Osteoblast (primary cell): Measurements from ENCODE around the gene FAM83C. TPM values are rescaled to one million over a fixed set of nuclear protein-coding genes. Genes with fewer than 3 reads are reported as not detected.
A peak's percentile ranks its signal among the peaks of the same experiment; 100 is the strongest.

Experiments used
- DNase-seq: peaks from one replicate; pipeline ENCODE4 v3.0.0; 2011; ENCODE audit warnings: low spot score, mixed read lengths; ENCODE audit not compliant: insufficient read length; ENCODE audit errors: missing footprints
- H2AFZ ChIP-seq: 2 replicates; pipeline ENCODE4 v1.6.0; 2011; ENCODE audit warnings: mild to moderate bottlenecking, low read length
- H3K27ac ChIP-seq: 2 replicates; pipeline ENCODE4 v1.5.1; 2011; ENCODE audit warnings: mild to moderate bottlenecking, low read depth, low read length, moderate library complexity
- H3K27me3 ChIP-seq: 2 replicates; pipeline ENCODE4 v1.6.0; 2012; ENCODE audit warnings: mild to moderate bottlenecking, control low read depth, inconsistent platforms, low read length, moderate library complexity; ENCODE audit not compliant: insufficient read depth
- H3K36me3 ChIP-seq: 2 replicates; pipeline ENCODE4 v1.5.1; 2011; ENCODE audit warnings: mild to moderate bottlenecking, low read length, control low read depth, moderate library complexity; ENCODE audit not compliant: insufficient read depth
- H3K4me1 ChIP-seq: 2 replicates; pipeline ENCODE4 v1.5.1; 2011; ENCODE audit warnings: mild to moderate bottlenecking, low read length, control low read depth, moderate library complexity; ENCODE audit not compliant: insufficient read depth
- H3K4me2 ChIP-seq: 2 replicates; pipeline ENCODE4 v1.6.0; 2011; ENCODE audit warnings: mild to moderate bottlenecking, low read length; ENCODE audit not compliant: insufficient read depth
- H3K4me3 ChIP-seq: fragments of 200-600 bp; sonication (generic); 3 replicates; pipeline ENCODE4 v1.5.1; 2012; ENCODE audit warnings: mild to moderate bottlenecking, low read length, inconsistent platforms; ENCODE audit not compliant: insufficient read depth
- H3K79me2 ChIP-seq: 2 replicates; pipeline ENCODE4 v1.6.0; 2012; ENCODE audit warnings: mild to moderate bottlenecking, low read length, control low read depth, inconsistent platforms; ENCODE audit not compliant: insufficient read depth
- H3K9me3 ChIP-seq: 2 replicates; pipeline ENCODE4 v1.5.1; 2011; ENCODE audit warnings: low read depth, low read length, control low read depth
- H4K20me1 ChIP-seq: 2 replicates; pipeline ENCODE4 v1.6.0; 2012; ENCODE audit warnings: mild to moderate bottlenecking, low read length, control low read depth; ENCODE audit not compliant: insufficient read depth
- total RNA-seq: library from RNA; depleted of rRNA; stranded (reverse); fragments of >200 nt; gene quantifications from 2 replicates; pipeline ENCODE4 v1.2.3, GENCODE V29; 2012
- TF ChIP-seq, protein P1 (sequence below): IDR thresholded peaks from 2 replicates; pipeline ENCODE4 v1.5.1; 2011; ENCODE audit warnings: mild to moderate bottlenecking, low read depth, low read length, moderate library complexity; ENCODE audit errors: extremely low read depth

Gene FAM83C
- total RNA-seq, 1 donor, result not detected

DNA sequence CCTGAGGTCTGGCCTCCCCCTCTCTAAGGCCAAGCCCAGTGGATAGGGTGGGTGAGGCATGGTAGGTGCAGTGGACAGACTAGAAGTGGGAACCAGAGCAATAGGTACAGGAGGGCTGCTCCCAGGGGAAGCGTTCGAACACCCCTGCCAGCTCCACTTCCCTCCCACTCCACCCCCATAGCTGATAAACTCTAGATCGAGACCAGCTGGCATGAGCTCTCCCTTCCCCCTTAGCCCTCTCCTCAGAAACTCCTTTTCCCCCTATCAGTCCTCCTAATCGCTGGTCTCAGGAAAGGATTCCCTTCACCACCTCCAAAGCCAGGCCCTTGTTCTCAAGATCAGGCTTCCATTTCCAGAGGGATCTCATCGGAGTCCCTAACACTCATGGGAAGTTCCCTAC lies 6.0 kb upstream of the FAM83C start:
- no peak overlapping the region for H3K4me2 ChIP-seq
- H2AFZ ChIP-seq, result no peak overlapping the region
- H3K79me2 ChIP-seq, result no peaks in the 10 kb centered on the region
- no peak overlapping the region for H3K27ac ChIP-seq
- peaks cover 28% of the 10 kb centered on the region for H3K4me1 ChIP-seq
- peak; percentile 60 for DNase-seq
- no peaks in the 10 kb centered on the region for H3K9me3 ChIP-seq
- no peaks in the 10 kb centered on the region for H4K20me1 ChIP-seq
- TF ChIP-seq, protein P1, sequence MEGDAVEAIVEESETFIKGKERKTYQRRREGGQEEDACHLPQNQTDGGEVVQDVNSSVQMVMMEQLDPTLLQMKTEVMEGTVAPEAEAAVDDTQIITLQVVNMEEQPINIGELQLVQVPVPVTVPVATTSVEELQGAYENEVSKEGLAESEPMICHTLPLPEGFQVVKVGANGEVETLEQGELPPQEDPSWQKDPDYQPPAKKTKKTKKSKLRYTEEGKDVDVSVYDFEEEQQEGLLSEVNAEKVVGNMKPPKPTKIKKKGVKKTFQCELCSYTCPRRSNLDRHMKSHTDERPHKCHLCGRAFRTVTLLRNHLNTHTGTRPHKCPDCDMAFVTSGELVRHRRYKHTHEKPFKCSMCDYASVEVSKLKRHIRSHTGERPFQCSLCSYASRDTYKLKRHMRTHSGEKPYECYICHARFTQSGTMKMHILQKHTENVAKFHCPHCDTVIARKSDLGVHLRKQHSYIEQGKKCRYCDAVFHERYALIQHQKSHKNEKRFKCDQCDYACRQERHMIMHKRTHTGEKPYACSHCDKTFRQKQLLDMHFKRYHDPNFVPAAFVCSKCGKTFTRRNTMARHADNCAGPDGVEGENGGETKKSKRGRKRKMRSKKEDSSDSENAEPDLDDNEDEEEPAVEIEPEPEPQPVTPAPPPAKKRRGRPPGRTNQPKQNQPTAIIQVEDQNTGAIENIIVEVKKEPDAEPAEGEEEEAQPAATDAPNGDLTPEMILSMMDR, result no peak
- no peaks in the 10 kb centered on the region for H3K36me3 ChIP-seq
- H3K27me3 ChIP-seq, result peaks cover 3% of the 10 kb centered on the region
- no peak overlapping the region for H3K4me3 ChIP-seq

DNA sequence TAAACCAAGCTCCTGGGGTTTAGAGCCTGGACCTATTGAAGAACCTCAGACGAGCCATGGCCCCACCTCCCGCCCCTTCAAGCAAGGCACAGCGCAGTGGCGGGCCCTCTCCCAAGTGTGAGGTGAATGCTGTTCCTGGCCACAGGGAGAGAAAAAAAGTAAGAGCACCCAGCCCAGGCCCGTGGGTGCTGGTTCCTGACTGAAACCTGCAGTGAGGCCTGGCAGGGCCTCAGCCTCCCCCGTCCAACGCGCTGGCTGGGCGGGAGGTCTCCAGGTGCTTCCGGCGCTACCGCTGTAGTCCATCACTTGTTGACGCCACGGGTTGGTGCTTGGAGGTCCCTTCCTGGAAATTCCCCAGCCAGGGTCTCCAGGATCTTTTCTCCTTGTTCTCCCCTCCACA lies 5.5 kb upstream of the FAM83C start:
- Histone ChIP-seq H3K79me2 (no peaks in the 10 kb centered on the region), H3K4me1 (peaks cover 23% of the 10 kb centered on the region), H3K27me3 (peaks cover 3% of the 10 kb centered on the region), H2AFZ (no peak overlapping the region), H3K27ac (no peak overlapping the region), H3K36me3 (no peaks in the 10 kb centered on the region), H3K4me2 (no peak overlapping the region), H3K4me3 (no peak overlapping the region), H3K9me3 (no peaks in the 10 kb centered on the region), H4K20me1 (no peaks in the 10 kb centered on the region)
- TF ChIP-seq, protein P1, result no peak
- peak; percentile 11 for DNase-seq

DNA sequence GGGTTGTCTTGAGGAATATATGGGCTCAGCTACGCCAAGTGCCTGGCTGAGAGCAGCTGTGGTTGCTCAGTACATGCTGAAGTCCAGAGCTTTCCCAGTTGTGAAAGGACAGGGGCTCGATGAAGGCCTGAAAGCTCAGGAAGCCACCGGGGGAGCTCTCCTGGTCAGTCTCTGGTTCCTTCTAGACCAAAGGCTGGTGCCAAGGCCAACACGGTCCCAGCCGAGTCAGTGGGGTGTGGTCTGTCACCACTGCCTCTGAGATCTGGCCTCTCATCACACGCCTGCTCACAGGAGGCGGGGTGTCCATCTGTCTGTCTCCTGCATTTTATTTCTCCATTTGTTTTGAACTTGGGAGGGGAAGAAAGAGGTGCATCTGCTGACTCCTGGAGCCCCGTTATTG lies 4.9 kb upstream of the FAM83C start:
- peak; percentile 93 for DNase-seq
- no peaks in the 10 kb centered on the region for H3K9me3 ChIP-seq
- no peaks in the 10 kb centered on the region for H3K36me3 ChIP-seq
- peaks cover 17% of the 10 kb centered on the region for H3K4me1 ChIP-seq
- H3K27ac ChIP-seq, result no peak overlapping the region
- H4K20me1 ChIP-seq, result no peaks in the 10 kb centered on the region
- H3K4me3 ChIP-seq, result no peak overlapping the region
- no peak overlapping the region for H3K4me2 ChIP-seq
- H2AFZ ChIP-seq, result peak overlapping the region; percentile 57
- peaks cover 3% of the 10 kb centered on the region for H3K27me3 ChIP-seq
- H3K79me2 ChIP-seq, result no peaks in the 10 kb centered on the region
- TF ChIP-seq, protein P1, result no peak

DNA sequence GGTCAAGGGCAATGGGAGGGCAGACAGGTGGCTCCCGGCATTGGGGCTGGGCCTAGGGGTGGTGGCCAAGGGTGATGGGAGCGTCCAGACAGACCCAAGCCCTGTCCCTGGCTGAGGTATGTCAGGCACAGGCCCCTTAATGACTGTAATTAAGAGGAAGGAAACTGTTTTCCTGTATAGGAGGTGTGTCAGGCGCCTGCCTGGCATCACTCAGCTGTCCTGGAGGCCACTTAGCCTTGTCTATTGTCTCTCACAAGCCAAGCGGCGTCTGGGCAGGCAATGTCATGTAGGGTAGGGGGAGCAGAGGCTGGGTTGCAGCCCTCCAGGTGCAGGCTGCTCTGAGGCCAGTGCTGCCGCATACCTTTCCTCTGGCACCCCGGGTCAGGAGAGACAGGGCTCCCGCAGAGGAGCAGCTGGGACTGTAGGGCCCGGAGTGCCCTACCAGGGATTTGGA lies 3.9 kb upstream of the FAM83C start:
- H3K4me3 ChIP-seq, result no peak overlapping the region
- DNase-seq, result peak; percentile 13
- H3K27ac ChIP-seq, result no peak overlapping the region
- no peaks in the 10 kb centered on the region for H3K9me3 ChIP-seq
- TF ChIP-seq, protein P1, result no peak
- no peak overlapping the region for H2AFZ ChIP-seq
- no peaks in the 10 kb centered on the region for H3K79me2 ChIP-seq
- no peaks in the 10 kb centered on the region for H3K36me3 ChIP-seq
- H3K4me2 ChIP-seq, result no peak overlapping the region
- no peaks in the 10 kb centered on the region for H4K20me1 ChIP-seq
- peaks cover 3% of the 10 kb centered on the region for H3K27me3 ChIP-seq
- H3K4me1 ChIP-seq, result peaks cover 7% of the 10 kb centered on the region
